BLaER1 treated with 17β-estradiol and CSF1 and Interleukin-3, amounts not matched to agents 10 nM and 100 nM (cell line): ENCODE measurements around the gene ACTC1.
A peak's percentile ranks its signal among the peaks of the same experiment; 100 is the strongest.

ENCODE experiments used
- H3K27ac ChIP-seq, 11 experiments: shearing (Covaris generic); formaldehyde crosslinking; 2 replicates each; pipeline ENCODE4 v1.8.1; 2022
- H3K27me3 ChIP-seq, 11 experiments: shearing (Covaris generic); formaldehyde crosslinking; 2 replicates each; pipeline ENCODE4 v1.8.1; 2022
- H3K36me3 ChIP-seq, 11 experiments: shearing (Covaris generic); formaldehyde crosslinking; 2 replicates each; pipeline ENCODE4 v1.8.1; 2022
- H3K4me1 ChIP-seq, 10 experiments: shearing (Covaris generic); formaldehyde crosslinking; 2 replicates each; pipeline ENCODE4 v1.8.1; 2022
- H3K4me2 ChIP-seq, 11 experiments: shearing (Covaris generic); formaldehyde crosslinking; 2 replicates each; pipeline ENCODE4 v1.8.1; 2022
- H3K4me3 ChIP-seq, 10 experiments: shearing (Covaris generic); formaldehyde crosslinking; 2 replicates each; pipeline ENCODE4 v1.8.1; 2022
- H3K9ac ChIP-seq, 11 experiments: shearing (Covaris generic); formaldehyde crosslinking; 2 replicates each; pipeline ENCODE4 v1.8.1; 2022
- H3K9me3 ChIP-seq, 11 experiments: shearing (Covaris generic); formaldehyde crosslinking; replicated peaks in 1 of 11; 2 replicates each; pipeline ENCODE4 v1.8.1; 2022
- H4K20me1 ChIP-seq, 11 experiments: shearing (Covaris generic); formaldehyde crosslinking; 2 replicates each; pipeline ENCODE4 v1.8.1; 2022
- Cebpa-rat ChIP-seq, 11 experiments: shearing (Covaris generic); IDR thresholded peaks; 2 replicates each; pipeline ENCODE4 v1.8.1; 2022

ACTC1 gene

GRCh38 chr15:34772312-34772711, 23.0 kb downstream of the ACTC1 start:
- Histone ChIP-seq H4K20me1 (no peaks in the 10 kb centered on the region), H3K36me3 (no peaks in the 10 kb centered on the region), H3K27ac (no peak overlapping the region), H3K9ac (no peak overlapping the region), H3K4me3 (no peak overlapping the region), H3K4me1 (peaks cover 0 to 15% (median 0%) of the 10 kb centered on the region in 10 experiments; a peak in 2 of 20 replicates), H3K4me2 (no peak overlapping the region), H3K27me3 (no peaks in the 10 kb centered on the region), H3K9me3 (no peaks in the 10 kb centered on the region)
- no peak for TF ChIP-seq Cebpa-rat (IDR thresholded peaks at IDR 0.05)

GRCh38 chr15:34769711-34770110, 25.6 kb downstream of the ACTC1 start:
- no peak for TF ChIP-seq Cebpa-rat (IDR thresholded peaks at IDR 0.05)
- H3K27me3 ChIP-seq = no peaks in the 10 kb centered on the region

GRCh38 chr15:34768530-34768929, 26.8 kb downstream of the ACTC1 start:
- no peak for TF ChIP-seq Cebpa-rat (IDR thresholded peaks at IDR 0.05)
- no peak overlapping the region for H3K9ac ChIP-seq
- peak overlapping the region in 2 of 11 experiments; percentile 32 to 34; a peak in 2 of 22 replicates for H3K4me2 ChIP-seq
- H3K4me3 ChIP-seq = no peak overlapping the region
- H3K9me3 ChIP-seq = no peaks in the 10 kb centered on the region
- H3K27ac ChIP-seq = no peak overlapping the region
- no peaks in the 10 kb centered on the region for H4K20me1 ChIP-seq
- H3K4me1 ChIP-seq = peaks cover 0 to 15% (median 0%) of the 10 kb centered on the region in 10 experiments; a peak in 2 of 20 replicates
- no peaks in the 10 kb centered on the region for H3K36me3 ChIP-seq
- H3K27me3 ChIP-seq = no peaks in the 10 kb centered on the region

More at GRCh38 chr15:34769711-34770110, 25.6 kb downstream of the ACTC1 start:
- H3K9me3 ChIP-seq = no peaks in the 10 kb centered on the region
- no peak overlapping the region for H3K27ac ChIP-seq
- no peak overlapping the region for H3K4me2 ChIP-seq
- H3K4me3 ChIP-seq = no peak overlapping the region
- no peaks in the 10 kb centered on the region for H4K20me1 ChIP-seq
- no peak overlapping the region for H3K9ac ChIP-seq
- H3K36me3 ChIP-seq = no peaks in the 10 kb centered on the region
- H3K4me1 ChIP-seq = peaks cover 0 to 15% (median 0%) of the 10 kb centered on the region in 10 experiments; a peak in 2 of 20 replicates

GRCh38 chr15:34765741-34766140, 29.6 kb downstream of the ACTC1 start:
- Histone ChIP-seq H3K4me1 (peaks cover 0 to 15% (median 5%) of the 10 kb centered on the region in 10 experiments; a peak in 5 of 20 replicates), H3K4me3 (no peak overlapping the region), H3K27ac (no peak overlapping the region), H3K9me3 (no peaks in the 10 kb centered on the region), H4K20me1 (no peaks in the 10 kb centered on the region), H3K4me2 (no peak overlapping the region), H3K36me3 (no peaks in the 10 kb centered on the region), H3K27me3 (no peaks in the 10 kb centered on the region), H3K9ac (no peak overlapping the region)
- TF ChIP-seq Cebpa-rat (IDR thresholded peaks at IDR 0.05) = no peak

- no peak overlapping the region for H3K9ac ChIP-seq
- no peak overlapping the region for H3K4me2 ChIP-seq
- H3K9me3 ChIP-seq = no peaks in the 10 kb centered on the region
- no peak overlapping the region for H3K4me3 ChIP-seq
- no peaks in the 10 kb centered on the region for H3K36me3 ChIP-seq
- no peak for TF ChIP-seq Cebpa-rat (IDR thresholded peaks at IDR 0.05)
- H3K27me3 ChIP-seq = peaks cover 0 to 2% (median 0%) of the 10 kb centered on the region in 11 experiments; a peak in 5 of 22 replicates
- H3K4me1 ChIP-seq = peaks cover 0 to 7% (median 2%) of the 10 kb centered on the region in 10 experiments; a peak in 3 of 20 replicates
- no peak overlapping the region for H3K27ac ChIP-seq
- no peaks in the 10 kb centered on the region for H4K20me1 ChIP-seq
These were observed 34.4 kb downstream of the ACTC1 start for GRCh38 chr15:34760909-34761308.

- Histone ChIP-seq H3K27me3 (peaks cover 0 to 10% (median 3%) of the 10 kb centered on the region in 11 experiments; a peak in 7 of 22 replicates), H3K4me2 (no peak overlapping the region)
- no peak for TF ChIP-seq Cebpa-rat (IDR thresholded peaks at IDR 0.05)
These were observed 35.4 kb downstream of the ACTC1 start for GRCh38 chr15:34759992-34760391.

GRCh38 chr15:34759347-34759746, 36.0 kb downstream of the ACTC1 start:
- Histone ChIP-seq H3K9ac (no peak overlapping the region), H3K4me1 (peaks cover 0 to 7% (median 2%) of the 10 kb centered on the region in 10 experiments; a peak in 3 of 20 replicates), H3K9me3 (peaks cover 0 to 9% (median 7%) of the 10 kb centered on the region in 11 experiments; a peak in 15 of 22 replicates), H4K20me1 (no peaks in the 10 kb centered on the region; a peak in 1 of 22 replicates), H3K4me3 (no peak overlapping the region), H3K27me3 (peaks cover 0 to 16% (median 8%) of the 10 kb centered on the region in 11 experiments; a peak in 9 of 22 replicates), H3K36me3 (no peaks in the 10 kb centered on the region), H3K27ac (no peak overlapping the region), H3K4me2 (no peak overlapping the region)
- TF ChIP-seq Cebpa-rat (IDR thresholded peaks at IDR 0.05) = no peak

More at GRCh38 chr15:34759992-34760391, 35.4 kb downstream of the ACTC1 start:
- H4K20me1 ChIP-seq = no peaks in the 10 kb centered on the region
- H3K27ac ChIP-seq = no peak overlapping the region
- no peaks in the 10 kb centered on the region for H3K36me3 ChIP-seq
- H3K9ac ChIP-seq = no peak overlapping the region
- peaks cover 0 to 2% (median under 1%) of the 10 kb centered on the region in 11 experiments; a peak in 8 of 22 replicates for H3K9me3 ChIP-seq
- no peak overlapping the region for H3K4me3 ChIP-seq
- peaks cover 0 to 7% (median 2%) of the 10 kb centered on the region in 10 experiments; a peak in 3 of 20 replicates for H3K4me1 ChIP-seq

- peaks cover 4 to 22% (median 12%) of the 10 kb centered on the region in 11 experiments; a peak in 11 of 22 replicates for H3K27me3 ChIP-seq
These were observed 38.1 kb downstream of the ACTC1 start for GRCh38 chr15:34757262-34757661.

GRCh38 chr15:34755419-34755773, 40.0 kb downstream of the ACTC1 start:
- Histone ChIP-seq H3K4me2 (no peak overlapping the region), H3K9ac (no peak overlapping the region), H3K27me3 (peaks cover 4 to 22% (median 12%) of the 10 kb centered on the region in 11 experiments; a peak in 11 of 22 replicates), H3K4me3 (no peak overlapping the region), H3K27ac (no peak overlapping the region), H3K9me3 (peaks cover 0 to 14% (median 12%) of the 10 kb centered on the region in 11 experiments; a peak in 15 of 22 replicates), H3K36me3 (no peaks in the 10 kb centered on the region), H4K20me1 (no peaks in the 10 kb centered on the region; a peak in 1 of 22 replicates), H3K4me1 (no peaks in the 10 kb centered on the region)
- no peak for TF ChIP-seq Cebpa-rat (IDR thresholded peaks at IDR 0.05)

More at GRCh38 chr15:34757262-34757661, 38.1 kb downstream of the ACTC1 start:
- H3K27ac ChIP-seq = no peak overlapping the region
- no peak for TF ChIP-seq Cebpa-rat (IDR thresholded peaks at IDR 0.05)
- H4K20me1 ChIP-seq = no peaks in the 10 kb centered on the region; a peak in 1 of 22 replicates
- H3K9me3 ChIP-seq = peaks cover 0 to 14% (median 12%) of the 10 kb centered on the region in 11 experiments; a peak in 15 of 22 replicates
- no peak overlapping the region for H3K4me3 ChIP-seq
- no peaks in the 10 kb centered on the region for H3K36me3 ChIP-seq
- H3K4me2 ChIP-seq = no peak overlapping the region
- H3K9ac ChIP-seq = no peak overlapping the region
- peaks cover 0 to 4% (median 1%) of the 10 kb centered on the region in 10 experiments; a peak in 3 of 20 replicates for H3K4me1 ChIP-seq
